SU-DHL-6 (cell line): Measurements from ENCODE around the gene AXIN1.

Experiments used
- H2AFZ ChIP-seq: fragments of 200-600 bp; sonication (generic); 2 replicates; pipeline ENCODE4 v1.6.1; 2014; ENCODE audit warnings: low read depth, mild to moderate bottlenecking, moderate library complexity, mixed read lengths, antibody characterized with exemption, low read length; ENCODE audit not compliant: severe bottlenecking
- H3F3A ChIP-seq: fragments of 200-600 bp; shearing (Covaris generic); 2 replicates; pipeline ENCODE4 v1.6.0; 2016; ENCODE audit warnings: antibody characterized with exemption, mild to moderate bottlenecking; ENCODE audit not compliant: insufficient read depth
- H3K27ac ChIP-seq: fragments of 200-600 bp; sonication (generic); 2 replicates; pipeline ENCODE4 v1.5.1; 2016; ENCODE audit warnings: low read depth, mild to moderate bottlenecking, low read length, moderate library complexity, mixed read lengths
- H3K27me3 ChIP-seq: fragments of 200-600 bp; sonication (generic), shearing (Covaris generic); 2 replicates; pipeline ENCODE4 v1.6.0; 2014; ENCODE audit warnings: mild to moderate bottlenecking, low read length
- H3K36me3 ChIP-seq: fragments of 200-600 bp; sonication (generic); 2 replicates; pipeline ENCODE4 v1.6.1; 2014; ENCODE audit warnings: mild to moderate bottlenecking, low read length, mixed read lengths
- H3K4me2 ChIP-seq: fragments of 300-600, 200-600 bp; shearing (Covaris generic), sonication (generic); 2 replicates; pipeline ENCODE4 v1.6.0; 2014; ENCODE audit warnings: low read length, low read depth, mild to moderate bottlenecking; ENCODE audit not compliant: poor library complexity, severe bottlenecking
- H3K4me3 ChIP-seq: fragments of 200-600 bp; sonication (generic); 2 replicates; pipeline ENCODE4 v1.5.1; 2014; ENCODE audit warnings: antibody characterized with exemption, low read length, mild to moderate bottlenecking, mixed read lengths; ENCODE audit not compliant: insufficient read depth, poor library complexity, severe bottlenecking
- H3K79me2 ChIP-seq: fragments of 200-600 bp; sonication (generic); 2 replicates; pipeline ENCODE4 v1.6.1; 2014; ENCODE audit warnings: mild to moderate bottlenecking, low read length, moderate library complexity; ENCODE audit not compliant: insufficient read depth
- H3K9ac ChIP-seq: fragments of 200-600 bp; sonication (generic); 2 replicates; pipeline ENCODE4 v1.7.0; 2014; ENCODE audit warnings: mild to moderate bottlenecking, low read length
- H3K9me2 ChIP-seq: fragments of 200-600 bp; sonication (generic); replicated peaks from 2 replicates; pipeline ENCODE4 v1.6.1; 2014; ENCODE audit warnings: low read length; ENCODE audit not compliant: insufficient read depth
- H3K9me3 ChIP-seq: fragments of 200-600 bp; sonication (generic); 2 replicates; pipeline ENCODE4 v1.6.1; 2014; ENCODE audit warnings: low read length, mixed read lengths; ENCODE audit not compliant: insufficient read depth
- H4K20me1 ChIP-seq: fragments of 200-600 bp; sonication (generic); 2 replicates; pipeline ENCODE4 v1.6.1; 2014; ENCODE audit warnings: low read depth, mild to moderate bottlenecking, antibody characterized with exemption, low read length, moderate library complexity, mixed read lengths
- EZH2phosphoT487 ChIP-seq: fragments of 200-600 bp; sonication (generic), shearing (Covaris generic); conservative IDR thresholded peaks from 2 replicates; pipeline ENCODE4 v1.6.1; 2018; ENCODE audit warnings: mild to moderate bottlenecking, antibody characterized with exemption, low read length, moderate library complexity, mixed read lengths
- TF ChIP-seq, protein P1 (sequence below): fragments of 200-600 bp; sonication (generic); IDR thresholded peaks from one replicate; pipeline ENCODE4 v1.5.1; 2017; ENCODE audit warnings: antibody characterized with exemption, mild to moderate bottlenecking, low read length, moderate library complexity; ENCODE audit not compliant: insufficient read depth, poor library complexity, severe bottlenecking

Gene AXIN1

DNA sequence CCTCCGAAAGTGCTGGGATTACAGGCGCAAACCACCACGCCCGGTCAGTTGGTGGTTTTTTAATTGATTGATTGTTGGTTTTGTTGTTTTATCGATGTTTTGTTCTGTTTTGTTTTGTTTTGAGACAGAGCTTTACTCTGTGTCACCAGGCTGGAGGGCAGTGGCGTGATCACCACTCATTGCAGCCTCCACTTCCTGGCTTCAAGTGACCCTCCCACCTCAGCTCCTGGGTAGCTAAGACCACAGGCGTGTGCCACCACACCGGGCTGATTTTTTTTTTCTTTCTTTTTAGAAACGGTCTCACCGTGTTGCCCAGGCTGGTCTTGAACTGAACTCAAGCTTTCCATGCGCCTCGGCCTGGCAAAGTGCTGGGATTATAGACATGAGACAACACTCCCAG is 105.5 kb downstream of the AXIN1 start:
- TF ChIP-seq, protein P1, sequence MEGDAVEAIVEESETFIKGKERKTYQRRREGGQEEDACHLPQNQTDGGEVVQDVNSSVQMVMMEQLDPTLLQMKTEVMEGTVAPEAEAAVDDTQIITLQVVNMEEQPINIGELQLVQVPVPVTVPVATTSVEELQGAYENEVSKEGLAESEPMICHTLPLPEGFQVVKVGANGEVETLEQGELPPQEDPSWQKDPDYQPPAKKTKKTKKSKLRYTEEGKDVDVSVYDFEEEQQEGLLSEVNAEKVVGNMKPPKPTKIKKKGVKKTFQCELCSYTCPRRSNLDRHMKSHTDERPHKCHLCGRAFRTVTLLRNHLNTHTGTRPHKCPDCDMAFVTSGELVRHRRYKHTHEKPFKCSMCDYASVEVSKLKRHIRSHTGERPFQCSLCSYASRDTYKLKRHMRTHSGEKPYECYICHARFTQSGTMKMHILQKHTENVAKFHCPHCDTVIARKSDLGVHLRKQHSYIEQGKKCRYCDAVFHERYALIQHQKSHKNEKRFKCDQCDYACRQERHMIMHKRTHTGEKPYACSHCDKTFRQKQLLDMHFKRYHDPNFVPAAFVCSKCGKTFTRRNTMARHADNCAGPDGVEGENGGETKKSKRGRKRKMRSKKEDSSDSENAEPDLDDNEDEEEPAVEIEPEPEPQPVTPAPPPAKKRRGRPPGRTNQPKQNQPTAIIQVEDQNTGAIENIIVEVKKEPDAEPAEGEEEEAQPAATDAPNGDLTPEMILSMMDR, result no peak
- no peak for TF ChIP-seq EZH2phosphoT487
- Histone ChIP-seq H3K9me2 (no peaks in the 10 kb centered on the region), H3F3A (0 out of 2 replicates have a peak, but pooled peaks cover 5% of the 10 kb centered on the region), H3K9me3 (no peaks in the 10 kb centered on the region), H2AFZ (no peak overlapping the region), H3K9ac (no peak overlapping the region), H3K79me2 (no peaks in the 10 kb centered on the region), H3K4me2 (no peak overlapping the region), H3K36me3 (no peaks in the 10 kb centered on the region), H3K27ac (no peak overlapping the region), H4K20me1 (no peaks in the 10 kb centered on the region), H3K4me3 (no peak overlapping the region), H3K27me3 (no peaks in the 10 kb centered on the region)

DNA sequence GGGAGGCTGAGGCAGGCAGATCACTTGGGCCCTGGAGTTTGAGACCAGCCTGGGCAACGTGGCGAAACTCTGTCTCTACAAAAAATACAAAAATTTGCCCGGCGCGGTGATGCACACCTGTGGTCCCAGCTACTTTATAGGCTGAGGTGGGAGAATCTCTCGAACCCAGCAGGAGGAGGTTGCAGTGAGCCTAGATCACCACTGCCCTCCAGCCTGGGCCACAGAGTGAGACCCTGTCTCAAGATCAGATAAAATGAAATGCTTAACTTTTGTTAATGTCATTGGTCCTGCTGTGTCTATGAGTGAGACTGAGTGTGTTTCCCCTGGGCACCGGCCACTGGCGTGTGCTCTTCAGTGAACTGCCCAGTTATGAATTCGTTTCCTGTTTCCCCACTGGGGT is 107.4 kb downstream of the AXIN1 start:
- peaks cover 2% of the 10 kb centered on the region; the same call in 1 of the 2 replicates for H3K79me2 ChIP-seq

DNA sequence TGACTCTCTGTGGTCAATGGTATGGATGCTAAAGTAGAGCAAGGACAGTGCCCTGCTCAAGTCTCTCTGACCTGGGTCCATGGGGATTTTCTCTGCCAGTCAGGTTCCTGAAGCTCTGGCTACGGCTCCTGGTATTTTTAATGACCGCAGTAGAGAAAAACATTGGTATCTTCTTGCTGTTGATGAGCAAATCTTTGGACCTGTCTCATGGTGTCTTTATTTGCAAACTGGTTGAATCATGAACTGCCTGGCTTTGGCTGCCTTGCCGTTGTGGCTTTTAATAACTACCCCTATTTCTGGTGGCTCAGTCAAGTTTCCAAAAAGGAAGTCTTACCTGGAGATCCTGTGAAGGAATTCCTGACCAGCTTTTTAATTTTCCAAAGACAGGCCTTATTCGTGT is 109.2 kb downstream of the AXIN1 start:
- H4K20me1 ChIP-seq, result no peaks in the 10 kb centered on the region

More for the DNA sequence above, 107.4 kb downstream of the AXIN1 start:
- Histone ChIP-seq H3K9ac (no peak overlapping the region), H3K9me2 (no peaks in the 10 kb centered on the region), H3K27me3 (no peaks in the 10 kb centered on the region), H4K20me1 (no peaks in the 10 kb centered on the region), H3K9me3 (no peaks in the 10 kb centered on the region), H3K27ac (no peak overlapping the region), H3F3A (0 out of 2 replicates have a peak, but pooled peaks cover 5% of the 10 kb centered on the region), H3K4me2 (no peak overlapping the region), H3K4me3 (no peak overlapping the region), H2AFZ (no peak overlapping the region), H3K36me3 (no peaks in the 10 kb centered on the region)
- TF ChIP-seq EZH2phosphoT487, result no peak
- TF ChIP-seq, protein P1, result no peak

More for the DNA sequence above, 109.2 kb downstream of the AXIN1 start:
- no peaks in the 10 kb centered on the region for H3K9me2 ChIP-seq
- H3K27ac ChIP-seq, result no peak overlapping the region
- H3K9me3 ChIP-seq, result no peaks in the 10 kb centered on the region
- H3K4me3 ChIP-seq, result no peak overlapping the region
- H3K4me2 ChIP-seq, result no peak overlapping the region
- H3F3A ChIP-seq, result peaks cover 5% of the 10 kb centered on the region; the same call in 1 of the 2 replicates
- no peak overlapping the region for H2AFZ ChIP-seq
- no peak overlapping the region for H3K9ac ChIP-seq
- H3K36me3 ChIP-seq, result no peaks in the 10 kb centered on the region
- H3K27me3 ChIP-seq, result no peaks in the 10 kb centered on the region
- peaks cover 4% of the 10 kb centered on the region; the same call in 1 of the 2 replicates for H3K79me2 ChIP-seq
- TF ChIP-seq, protein P1, result no peak
- no peak for TF ChIP-seq EZH2phosphoT487
